Measurements from ENCODE around the gene FARS2.

DNA sequence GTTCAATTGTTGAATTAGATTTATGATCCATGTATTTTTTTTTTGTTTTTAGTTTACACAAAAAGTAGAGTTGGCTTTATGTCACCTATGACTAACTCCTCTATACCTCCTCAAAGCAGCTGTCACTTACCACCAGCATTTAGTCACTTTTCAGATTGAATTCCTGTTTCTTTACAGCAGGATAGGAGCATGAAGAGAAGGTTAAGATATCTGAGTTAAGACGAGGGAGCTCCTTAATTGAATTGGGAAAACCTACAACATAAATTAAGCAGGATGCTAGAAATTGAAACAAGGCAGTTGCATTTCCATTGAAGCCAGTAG, 237.2 kb downstream of the FARS2 start:
- TF ChIP-seq, protein P1, sequence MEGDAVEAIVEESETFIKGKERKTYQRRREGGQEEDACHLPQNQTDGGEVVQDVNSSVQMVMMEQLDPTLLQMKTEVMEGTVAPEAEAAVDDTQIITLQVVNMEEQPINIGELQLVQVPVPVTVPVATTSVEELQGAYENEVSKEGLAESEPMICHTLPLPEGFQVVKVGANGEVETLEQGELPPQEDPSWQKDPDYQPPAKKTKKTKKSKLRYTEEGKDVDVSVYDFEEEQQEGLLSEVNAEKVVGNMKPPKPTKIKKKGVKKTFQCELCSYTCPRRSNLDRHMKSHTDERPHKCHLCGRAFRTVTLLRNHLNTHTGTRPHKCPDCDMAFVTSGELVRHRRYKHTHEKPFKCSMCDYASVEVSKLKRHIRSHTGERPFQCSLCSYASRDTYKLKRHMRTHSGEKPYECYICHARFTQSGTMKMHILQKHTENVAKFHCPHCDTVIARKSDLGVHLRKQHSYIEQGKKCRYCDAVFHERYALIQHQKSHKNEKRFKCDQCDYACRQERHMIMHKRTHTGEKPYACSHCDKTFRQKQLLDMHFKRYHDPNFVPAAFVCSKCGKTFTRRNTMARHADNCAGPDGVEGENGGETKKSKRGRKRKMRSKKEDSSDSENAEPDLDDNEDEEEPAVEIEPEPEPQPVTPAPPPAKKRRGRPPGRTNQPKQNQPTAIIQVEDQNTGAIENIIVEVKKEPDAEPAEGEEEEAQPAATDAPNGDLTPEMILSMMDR (IDR thresholded peaks at IDR 0.05; ENCODE audit: poor library complexity, severe bottlenecking): no peak
- TF ChIP-seq SMC3 (conservative IDR thresholded peaks at IDR 0.05; ENCODE audit: poor library complexity) (no peak), EP300 (conservative IDR thresholded peaks at IDR 0.05; ENCODE audit: poor library complexity, severe bottlenecking) (no peak), EZH2 (IDR thresholded peaks at IDR 0.05; ENCODE audit: borderline replicate concordance, insufficient read depth, low read length, poor library complexity, severe bottlenecking) (no peak), POLR2AphosphoS5 (IDR thresholded peaks at IDR 0.05) (no peak), RAD21 (conservative IDR thresholded peaks at IDR 0.05) (no peak), MXI1 (conservative IDR thresholded peaks at IDR 0.05; ENCODE audit: poor library complexity, severe bottlenecking) (no peak)
- TF ChIP-seq, protein P2, sequence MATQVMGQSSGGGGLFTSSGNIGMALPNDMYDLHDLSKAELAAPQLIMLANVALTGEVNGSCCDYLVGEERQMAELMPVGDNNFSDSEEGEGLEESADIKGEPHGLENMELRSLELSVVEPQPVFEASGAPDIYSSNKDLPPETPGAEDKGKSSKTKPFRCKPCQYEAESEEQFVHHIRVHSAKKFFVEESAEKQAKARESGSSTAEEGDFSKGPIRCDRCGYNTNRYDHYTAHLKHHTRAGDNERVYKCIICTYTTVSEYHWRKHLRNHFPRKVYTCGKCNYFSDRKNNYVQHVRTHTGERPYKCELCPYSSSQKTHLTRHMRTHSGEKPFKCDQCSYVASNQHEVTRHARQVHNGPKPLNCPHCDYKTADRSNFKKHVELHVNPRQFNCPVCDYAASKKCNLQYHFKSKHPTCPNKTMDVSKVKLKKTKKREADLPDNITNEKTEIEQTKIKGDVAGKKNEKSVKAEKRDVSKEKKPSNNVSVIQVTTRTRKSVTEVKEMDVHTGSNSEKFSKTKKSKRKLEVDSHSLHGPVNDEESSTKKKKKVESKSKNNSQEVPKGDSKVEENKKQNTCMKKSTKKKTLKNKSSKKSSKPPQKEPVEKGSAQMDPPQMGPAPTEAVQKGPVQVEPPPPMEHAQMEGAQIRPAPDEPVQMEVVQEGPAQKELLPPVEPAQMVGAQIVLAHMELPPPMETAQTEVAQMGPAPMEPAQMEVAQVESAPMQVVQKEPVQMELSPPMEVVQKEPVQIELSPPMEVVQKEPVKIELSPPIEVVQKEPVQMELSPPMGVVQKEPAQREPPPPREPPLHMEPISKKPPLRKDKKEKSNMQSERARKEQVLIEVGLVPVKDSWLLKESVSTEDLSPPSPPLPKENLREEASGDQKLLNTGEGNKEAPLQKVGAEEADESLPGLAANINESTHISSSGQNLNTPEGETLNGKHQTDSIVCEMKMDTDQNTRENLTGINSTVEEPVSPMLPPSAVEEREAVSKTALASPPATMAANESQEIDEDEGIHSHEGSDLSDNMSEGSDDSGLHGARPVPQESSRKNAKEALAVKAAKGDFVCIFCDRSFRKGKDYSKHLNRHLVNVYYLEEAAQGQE (IDR thresholded peaks at IDR 0.05; ENCODE audit: borderline replicate concordance): no peak
